HG02763 (cell line): ENCODE measurements around the gene HOOK2.
A peak's percentile ranks its signal among the peaks of the same experiment; 100 is the strongest.
"Not testable (repeated sequence)": the region's sequence is repeated elsewhere in the genome, so short reads cannot be mapped to it uniquely, and the experiment has no call there.

Source experiments
- ATAC-seq: cut with Tn5 transposase; IDR thresholded peaks from one replicate; pipeline ENCODE4 v1.9.1; 2021; ENCODE audit warnings: mild to moderate bottlenecking, moderate library complexity; ENCODE audit not compliant: unreplicated experiment

Gene HOOK2, protein sequence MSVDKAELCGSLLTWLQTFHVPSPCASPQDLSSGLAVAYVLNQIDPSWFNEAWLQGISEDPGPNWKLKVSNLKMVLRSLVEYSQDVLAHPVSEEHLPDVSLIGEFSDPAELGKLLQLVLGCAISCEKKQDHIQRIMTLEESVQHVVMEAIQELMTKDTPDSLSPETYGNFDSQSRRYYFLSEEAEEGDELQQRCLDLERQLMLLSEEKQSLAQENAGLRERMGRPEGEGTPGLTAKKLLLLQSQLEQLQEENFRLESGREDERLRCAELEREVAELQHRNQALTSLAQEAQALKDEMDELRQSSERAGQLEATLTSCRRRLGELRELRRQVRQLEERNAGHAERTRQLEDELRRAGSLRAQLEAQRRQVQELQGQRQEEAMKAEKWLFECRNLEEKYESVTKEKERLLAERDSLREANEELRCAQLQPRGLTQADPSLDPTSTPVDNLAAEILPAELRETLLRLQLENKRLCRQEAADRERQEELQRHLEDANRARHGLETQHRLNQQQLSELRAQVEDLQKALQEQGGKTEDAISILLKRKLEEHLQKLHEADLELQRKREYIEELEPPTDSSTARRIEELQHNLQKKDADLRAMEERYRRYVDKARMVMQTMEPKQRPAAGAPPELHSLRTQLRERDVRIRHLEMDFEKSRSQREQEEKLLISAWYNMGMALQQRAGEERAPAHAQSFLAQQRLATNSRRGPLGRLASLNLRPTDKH

DNA sequence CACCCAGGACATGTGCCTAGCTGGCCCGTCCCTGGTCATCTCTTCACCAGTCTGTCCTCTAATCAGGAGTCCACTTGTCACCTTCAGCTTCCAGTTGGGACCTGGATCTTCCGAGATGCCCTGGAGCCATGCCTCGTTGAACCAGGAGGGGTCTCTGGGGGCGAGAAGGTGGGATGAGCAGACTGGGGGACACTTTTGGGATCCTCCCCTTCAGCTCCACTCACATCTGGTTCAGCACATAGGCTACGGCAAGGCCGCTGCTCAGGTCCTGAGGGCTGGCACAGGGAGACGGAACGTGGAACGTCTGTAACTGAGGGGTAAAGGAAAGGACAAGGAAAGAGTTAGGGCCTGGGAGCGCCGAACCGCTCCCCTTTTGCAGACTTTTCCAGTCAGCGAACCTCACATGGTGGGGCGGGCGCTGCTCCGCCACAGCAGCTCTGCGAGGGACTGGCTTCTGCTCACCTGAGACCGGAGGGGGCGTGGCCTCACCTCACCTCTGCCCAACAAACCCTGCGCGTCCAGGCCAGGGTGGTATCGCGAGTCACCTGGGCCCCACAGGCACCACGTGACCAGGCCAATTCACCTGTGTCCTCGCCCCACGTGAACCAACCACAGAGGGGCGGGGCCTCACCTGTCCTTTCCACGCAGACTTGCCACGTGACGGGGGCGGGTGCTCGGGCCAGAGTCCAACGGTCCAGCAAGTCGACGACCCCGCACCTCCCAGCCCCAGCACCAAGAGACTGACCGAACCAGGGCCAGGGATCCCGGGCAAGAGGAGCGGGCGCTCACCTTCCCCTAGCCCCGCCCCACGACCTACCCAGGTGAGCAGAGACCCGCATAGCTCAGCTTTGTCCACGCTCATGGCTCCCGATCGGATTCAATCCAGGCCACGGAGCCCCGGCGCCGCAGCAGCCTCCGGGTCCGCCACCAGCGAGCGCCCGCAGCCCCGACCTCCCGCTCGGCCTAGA lies at the start of gene HOOK2:
TSS of gene HOOK2 (minus strand) at position 965 of the 968 bp plus-strand sequence. CDS start at position 862, 103 bp downstream.
- peak; percentile 3 for ATAC-seq

DNA sequence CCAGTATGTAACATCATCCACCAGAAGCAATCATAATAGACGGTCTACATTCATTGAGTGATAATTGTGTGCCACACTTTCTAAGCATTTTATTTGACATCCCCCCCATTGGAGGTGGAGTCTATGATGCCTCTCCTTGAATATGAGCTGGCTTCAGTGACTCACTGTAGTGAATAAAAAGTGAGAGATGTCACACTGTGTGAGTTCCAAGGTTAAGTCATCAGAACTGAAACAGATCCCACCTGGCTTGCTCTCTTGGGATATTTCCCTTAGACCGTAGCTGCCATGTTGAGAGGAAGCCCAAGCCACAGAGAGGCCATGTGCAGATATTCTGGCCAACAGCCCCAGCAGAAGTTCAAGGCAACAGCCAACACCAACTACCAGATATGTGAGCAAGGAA lies 46.4 kb upstream of the HOOK2 start:
- ATAC-seq, result no peak

DNA sequence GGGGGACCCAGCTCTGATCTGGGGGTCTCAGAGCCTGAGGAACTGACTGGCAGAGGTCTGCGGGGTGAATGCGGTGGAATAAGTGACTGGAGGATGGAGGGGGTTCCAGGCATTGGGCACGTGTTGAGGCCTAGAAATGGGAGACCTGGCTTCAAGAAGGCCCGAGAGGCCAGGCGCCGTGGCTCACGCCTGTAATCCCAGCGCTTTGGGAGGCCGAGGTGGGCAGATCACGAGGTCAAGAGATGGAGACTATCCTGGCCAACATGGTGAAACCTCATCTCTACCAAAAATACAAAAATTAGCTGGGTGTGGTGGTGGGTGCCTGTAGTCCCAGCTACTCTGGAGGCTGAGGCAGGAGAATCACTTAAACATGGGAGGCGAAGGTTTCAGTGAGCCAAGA lies 42.5 kb upstream of the HOOK2 start:
- ATAC-seq, result not testable (repeated sequence)

DNA sequence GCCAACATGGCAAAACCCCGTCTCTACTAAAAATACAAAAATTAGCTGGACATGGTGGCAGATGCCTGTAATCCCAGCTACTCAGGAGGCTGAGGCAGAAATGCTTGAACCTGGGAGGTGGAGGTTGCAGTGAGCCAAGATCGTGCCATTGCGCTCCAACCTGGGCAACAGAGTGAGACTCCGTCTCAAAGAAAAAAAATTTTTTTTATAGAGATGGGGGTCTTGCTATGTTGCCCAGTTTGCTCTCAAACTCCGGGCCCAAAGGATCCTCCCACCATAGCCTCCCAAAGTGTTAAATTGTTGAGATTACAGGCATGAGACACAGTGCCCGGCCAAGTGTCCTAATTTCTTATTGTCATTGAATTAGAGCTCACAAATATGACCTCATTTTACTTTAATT lies 41.8 kb upstream of the HOOK2 start:
- not testable (repeated sequence) for ATAC-seq

DNA sequence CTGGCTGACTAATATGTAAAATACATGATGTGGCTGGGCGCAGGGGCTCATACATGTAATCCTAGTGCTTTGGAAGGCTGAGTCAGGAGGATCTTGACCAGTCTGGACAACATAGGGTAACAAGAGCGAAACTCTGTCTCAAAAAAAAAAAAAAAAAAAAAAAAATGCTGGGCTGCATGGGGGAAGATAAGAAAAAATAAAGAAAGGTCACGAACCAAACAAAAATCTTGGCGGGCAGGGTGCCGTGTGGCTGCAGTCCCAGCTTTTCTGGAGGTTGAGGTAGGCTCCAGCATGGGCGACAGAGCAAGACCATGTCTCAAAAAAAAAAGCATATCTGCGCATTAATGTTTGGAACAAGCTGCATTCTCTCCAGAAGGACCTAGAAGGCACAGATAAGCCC lies 39.7 kb upstream of the HOOK2 start:
- no peak for ATAC-seq

DNA sequence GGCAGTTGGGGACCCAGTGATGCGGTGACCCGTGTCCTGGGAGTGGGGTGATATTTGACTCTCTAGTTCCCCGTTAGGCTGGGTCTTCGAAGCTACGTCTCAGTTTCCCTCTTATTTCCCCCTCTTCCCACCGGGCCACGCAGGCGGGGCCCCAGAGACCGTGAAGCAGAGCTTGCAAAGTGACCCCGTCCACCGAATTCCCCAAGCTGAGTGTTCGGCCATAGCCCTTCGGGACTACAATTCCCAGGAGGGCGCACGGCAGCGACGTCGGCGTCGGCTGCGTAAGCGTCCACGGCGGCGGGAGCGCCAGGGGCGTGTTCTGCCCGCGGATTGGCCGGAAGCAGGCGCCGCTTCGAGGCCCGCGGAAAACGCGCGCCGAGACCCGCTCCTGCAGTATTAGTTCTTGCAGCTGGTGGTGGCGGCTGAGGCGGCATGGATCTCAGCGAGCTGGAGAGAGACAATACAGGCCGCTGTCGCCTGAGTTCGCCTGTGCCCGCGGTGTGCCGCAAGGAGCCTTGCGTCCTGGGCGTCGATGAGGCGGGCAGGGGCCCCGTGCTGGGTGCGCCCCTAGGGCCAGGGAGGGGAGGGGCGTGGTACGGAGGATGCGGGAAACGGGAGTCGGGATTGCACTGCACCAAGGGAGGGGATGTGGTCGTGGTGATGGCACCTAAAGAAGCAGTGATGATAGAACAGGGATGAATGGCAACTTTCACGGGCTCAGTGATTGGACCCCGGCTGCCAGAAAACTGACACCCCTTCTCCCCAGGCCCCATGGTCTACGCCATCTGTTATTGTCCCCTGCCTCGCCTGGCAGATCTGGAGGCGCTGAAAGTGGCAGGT lies 31.1 kb upstream of the HOOK2 start, which contains the start of gene RNASEH2A:
TSS of gene RNASEH2A (plus strand) at position 343 of the 840 bp plus-strand sequence. CDS start at position 433, 90 bp downstream.
- peak; percentile 69 for ATAC-seq

DNA sequence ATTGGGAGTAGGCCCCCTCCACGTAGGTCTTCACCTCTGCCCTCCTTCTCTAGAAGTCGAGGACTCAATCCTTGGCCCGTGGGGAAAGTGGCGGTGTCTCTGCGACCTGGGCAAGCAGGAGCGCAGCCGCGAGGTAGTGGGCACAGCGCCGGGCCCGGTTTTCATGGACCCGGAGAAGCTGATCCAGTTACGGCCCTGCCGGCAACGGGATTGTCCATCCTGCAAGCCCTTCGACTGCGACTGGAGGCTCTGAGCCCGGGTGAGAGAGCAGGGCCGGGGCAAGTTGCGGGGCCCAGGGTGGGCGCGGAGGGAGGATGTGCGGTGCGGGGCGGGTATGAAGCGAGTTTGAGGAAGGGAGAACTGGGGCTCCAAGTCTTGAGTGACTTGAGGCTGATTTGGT lies 28.7 kb upstream of the HOOK2 start:
- ATAC-seq, result no peak

DNA sequence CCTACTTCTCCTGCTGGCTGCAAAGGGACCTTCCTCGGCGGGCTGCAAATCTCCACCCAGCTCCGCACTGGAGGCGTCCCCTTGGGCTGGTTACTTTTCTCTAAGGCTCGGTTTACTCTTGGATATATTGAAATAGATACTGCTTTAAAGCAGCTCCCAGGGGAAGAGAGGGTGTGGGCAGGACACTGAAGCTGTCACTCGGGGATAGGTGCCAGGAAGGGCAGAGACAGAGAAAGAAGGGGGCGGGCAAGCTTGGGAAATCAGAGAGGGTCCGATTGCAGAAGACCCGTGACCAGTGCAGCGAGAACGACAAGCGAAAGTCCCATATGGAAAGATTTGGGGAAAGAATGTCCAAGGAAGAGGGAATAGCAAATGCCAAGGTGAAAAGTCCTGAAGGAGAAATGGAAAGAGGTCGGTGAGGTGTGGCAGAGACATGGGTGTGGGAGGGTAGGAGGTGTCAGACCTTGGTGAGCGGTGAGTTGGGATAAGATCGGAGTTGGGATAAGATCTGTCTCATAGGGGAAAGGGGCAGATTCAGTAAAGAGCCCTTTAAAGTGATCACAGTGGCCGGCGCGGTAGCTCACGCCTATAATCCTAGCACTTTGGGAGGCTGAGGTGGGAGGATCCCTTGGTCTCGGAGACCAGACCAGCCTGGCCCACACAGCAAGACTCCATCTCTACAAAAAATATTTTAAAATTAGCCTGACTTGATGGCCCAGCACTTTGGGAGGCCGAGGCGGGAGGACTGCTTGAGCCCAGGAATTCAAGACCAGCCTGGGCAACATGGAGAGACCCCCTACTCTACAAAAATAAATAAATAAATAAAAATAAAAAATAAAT lies 27.1 kb upstream of the HOOK2 start:
- ATAC-seq, result no peak

DNA sequence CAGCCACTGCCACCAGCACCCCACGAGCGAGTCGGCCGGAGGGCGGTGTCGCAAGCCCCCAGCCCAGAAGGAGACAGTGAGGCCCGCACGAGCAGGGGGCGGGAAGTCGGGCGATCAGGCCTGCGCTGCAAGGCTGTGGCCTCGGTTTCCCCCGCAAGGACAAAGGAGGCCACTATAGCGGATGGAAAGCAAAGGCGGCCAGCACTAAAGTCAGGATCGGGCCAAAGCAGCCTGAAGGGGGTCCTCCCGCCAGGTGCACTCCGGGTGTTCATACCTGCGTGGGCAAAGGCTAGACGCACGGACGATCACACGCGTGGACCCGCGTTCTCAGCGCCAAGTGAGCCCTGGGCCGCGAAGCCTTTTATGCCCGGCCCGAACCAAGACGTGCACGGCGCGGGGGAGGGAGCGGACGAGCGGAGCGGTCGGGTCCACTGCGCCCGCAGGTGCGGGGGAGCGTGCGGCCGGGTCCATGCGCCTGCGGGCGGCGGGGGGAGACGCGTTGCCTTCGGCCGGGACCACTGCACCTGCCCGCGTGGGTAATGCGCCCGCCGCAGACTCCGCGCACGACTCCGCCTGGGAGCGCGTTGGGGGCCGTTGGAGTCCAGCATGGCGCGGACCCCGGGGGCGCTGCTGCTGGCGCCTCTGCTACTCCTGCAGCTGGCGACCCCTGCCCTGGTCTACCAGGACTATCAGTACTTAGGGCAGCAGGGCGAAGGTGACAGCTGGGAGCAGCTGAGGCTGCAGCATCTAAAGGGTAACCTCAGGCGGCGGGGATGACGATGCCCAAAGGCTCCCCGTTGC lies 26.3 kb upstream of the HOOK2 start, which contains the start of the genes PRDX2 and THSD8:
TSS of gene PRDX2 (minus strand) at position 335 of the 801 bp plus-strand sequence. CDS start 539 bp downstream, outside the sequence.
TSS of gene THSD8 (plus strand) at position 604 of the 801 bp plus-strand sequence. CDS start at position 607, 3 bp downstream.
- no peak for ATAC-seq

DNA sequence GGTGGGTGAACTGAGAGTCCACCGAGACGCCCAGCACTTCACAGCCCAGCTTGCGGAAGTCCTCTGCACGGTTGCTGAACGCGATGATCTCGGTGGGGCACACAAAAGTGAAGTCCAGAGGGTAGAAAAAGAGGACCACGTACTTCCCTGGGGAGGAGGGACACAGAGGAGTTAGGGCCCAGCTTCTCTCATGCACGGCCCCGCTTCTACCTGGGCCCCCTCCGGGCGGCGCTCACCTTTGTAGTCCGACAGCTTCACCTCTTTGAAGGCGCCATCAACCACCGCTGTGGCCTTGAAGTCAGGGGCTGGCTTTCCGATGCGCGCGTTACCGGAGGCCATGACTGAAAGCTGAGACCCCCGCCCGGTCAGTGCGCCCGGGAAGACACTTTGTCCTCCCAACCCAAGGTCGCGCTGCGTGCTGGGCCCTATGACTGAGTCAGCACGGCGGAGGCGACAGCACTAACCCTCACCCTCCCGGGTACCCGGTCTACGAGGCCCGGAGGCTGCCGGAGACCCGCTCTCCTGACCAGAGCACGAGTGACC lies 25.6 kb upstream of the HOOK2 start:
- no peak for ATAC-seq

DNA sequence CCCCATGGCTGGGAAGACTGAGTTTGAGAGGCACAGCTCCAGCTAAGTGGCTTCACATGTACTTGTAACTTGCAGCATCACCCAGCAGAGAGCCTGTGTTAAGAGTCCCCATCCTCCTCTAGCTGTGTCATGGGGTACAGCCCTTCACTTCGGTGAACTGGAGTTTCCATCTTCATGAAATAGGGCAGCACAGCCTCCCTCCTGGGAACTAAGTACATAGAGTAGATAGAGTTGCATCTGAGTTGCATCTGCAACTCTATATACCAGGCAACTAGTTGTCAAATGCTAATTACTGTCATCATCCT lies 25.1 kb upstream of the HOOK2 start:
- no peak for ATAC-seq

DNA sequence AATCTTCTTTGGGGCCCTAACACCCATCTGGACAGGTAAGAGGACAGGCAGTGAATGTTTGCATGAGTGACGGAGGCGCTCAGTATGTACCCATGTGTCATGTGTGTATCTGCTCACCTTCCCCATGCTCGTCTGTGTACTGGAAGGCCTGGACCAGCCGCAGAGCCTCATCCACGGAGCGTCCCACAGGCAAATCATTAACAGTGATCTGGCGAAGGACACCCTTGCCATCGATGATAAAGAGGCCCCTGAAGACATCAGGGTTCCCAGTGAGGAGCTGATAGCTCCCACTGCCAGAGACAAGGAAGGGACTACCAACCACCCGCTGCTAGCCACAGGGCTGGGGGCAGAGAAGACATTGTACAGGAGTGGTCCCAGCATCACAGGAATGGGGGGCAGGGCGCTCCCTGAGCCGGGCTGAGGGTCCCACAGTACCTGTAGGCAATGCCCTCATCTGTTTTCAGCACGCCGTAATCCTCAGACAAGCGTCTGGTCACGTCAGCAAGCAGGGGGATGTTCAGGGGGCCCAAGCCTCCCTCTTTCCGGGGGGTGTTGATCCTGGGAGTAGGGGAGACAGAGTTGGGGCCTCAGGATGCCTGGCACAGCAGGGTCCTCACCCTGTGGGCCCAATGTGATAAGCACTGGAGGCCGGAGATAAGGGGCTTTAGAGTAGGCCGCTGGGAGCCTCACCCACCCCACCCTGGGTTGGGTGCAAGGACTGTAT lies 24.6 kb upstream of the HOOK2 start:
- ATAC-seq, result no peak

DNA sequence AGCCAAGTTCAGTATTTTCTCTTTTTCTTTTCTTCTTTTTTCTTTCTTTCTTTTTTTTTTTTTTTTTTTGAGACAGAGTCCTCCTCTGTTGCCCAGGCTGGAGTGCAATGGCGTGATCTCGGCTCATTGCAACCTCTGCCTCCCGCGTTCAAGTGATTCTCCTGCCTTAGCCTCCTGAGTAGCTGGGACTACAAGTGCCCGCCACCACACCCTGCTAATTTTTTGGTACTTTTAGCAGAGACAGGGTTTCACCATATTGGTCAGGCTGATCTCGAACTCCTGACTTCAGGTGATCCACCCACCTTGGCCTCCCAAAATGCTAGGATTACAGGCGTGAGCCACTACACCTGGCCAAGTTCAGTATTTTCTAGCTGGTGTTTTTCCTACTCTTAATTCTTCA lies 22.3 kb upstream of the HOOK2 start:
- not testable (repeated sequence) for ATAC-seq

DNA sequence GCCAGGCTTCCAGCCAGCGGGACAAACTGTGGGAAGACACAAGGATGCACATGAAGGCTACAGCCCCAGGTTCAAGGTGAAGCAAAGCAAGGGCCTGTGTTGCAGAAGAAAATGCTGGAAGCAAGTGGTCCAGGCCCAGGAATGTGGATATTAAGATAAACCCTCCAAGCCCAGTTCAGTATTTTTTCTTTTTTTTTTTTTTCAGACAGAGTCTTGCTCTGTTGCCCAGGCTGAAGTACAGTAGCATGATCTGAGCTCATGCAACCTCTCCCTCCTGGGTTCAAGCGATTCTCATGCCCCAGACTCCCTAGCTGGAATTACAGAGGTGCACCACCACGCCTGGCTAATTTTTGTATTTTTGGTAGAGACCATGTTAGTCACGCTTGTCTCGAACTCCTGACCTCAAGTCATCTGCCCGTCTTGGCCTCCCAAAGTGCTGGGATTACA lies 21.8 kb upstream of the HOOK2 start:
- no peak for ATAC-seq

DNA sequence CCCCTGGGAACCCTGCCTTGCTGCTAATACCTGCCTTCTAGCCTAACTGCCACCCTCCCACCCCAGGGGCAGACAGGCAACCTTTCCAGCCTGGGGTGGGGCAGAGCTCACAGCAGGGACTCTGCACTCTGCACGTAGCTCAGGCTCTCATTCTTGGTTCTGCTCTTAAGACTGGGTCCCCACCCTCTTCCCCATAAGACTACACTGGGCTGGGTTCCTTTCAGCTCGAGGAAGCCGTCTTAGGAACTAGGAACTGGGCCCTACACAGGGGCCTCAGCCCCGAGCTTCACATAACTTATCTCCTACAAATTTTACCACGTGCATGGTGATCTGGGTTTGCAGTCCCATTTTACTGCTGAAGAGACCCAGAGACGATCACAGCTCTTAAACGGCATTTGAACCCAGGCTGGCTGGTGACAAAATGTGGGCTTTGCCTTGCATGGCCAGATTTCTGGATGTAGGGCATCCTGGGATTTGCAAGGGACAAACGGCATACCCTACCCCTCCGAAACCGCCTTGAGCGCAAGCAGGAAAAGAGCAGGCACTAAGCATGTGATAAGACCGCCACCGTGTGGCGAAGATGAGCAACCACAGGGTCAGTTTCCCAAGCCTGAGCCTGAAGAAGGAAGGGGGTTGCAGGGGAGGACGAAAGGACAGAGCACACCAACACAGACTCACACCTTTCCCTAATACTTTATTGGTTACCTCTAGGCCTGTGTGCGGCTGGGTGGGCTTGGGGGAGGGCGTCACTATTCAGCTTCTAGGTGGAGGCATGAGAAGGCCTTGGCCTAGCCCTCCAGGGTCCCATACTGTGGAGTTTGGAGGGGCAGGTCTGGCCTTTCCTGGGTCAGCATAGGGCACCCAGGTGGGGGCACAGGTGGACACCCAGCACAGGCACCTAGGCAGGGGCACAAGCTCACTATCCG lies 21.1 kb upstream of the HOOK2 start:
- no peak for ATAC-seq

DNA sequence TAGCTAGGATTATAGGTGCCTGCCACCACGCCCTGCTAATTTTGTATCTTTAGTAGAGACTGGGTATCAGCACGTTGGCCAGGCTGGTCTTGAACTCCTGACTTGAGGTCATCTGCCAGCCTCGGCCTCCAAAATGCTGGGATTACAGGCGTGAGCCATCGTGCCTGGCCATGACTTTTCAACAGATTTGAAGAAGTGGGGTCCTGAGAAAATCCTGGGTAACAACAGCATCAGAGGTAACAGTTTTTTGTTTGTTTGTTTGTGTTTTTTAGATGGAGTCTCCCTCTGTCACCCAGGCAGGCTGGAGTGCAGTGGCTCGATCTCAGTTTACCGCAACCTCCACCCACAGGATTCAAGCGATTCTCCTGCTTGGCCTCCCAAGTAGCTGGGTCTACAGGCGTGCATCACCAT lies 19.6 kb upstream of the HOOK2 start:
- ATAC-seq, result no peak
